ENCODE data around the gene ZNF665.
"Not testable (repeated sequence)": the region's sequence is repeated elsewhere in the genome, so short reads cannot be mapped to it uniquely, and the experiment has no call there.

Gene ZNF665

GRCh38 chr19:53161123-53161522, 32.0 kb downstream of the ZNF665 start:
- in situ Hi-C loops (cut with HindIII; ENCODE audit: low pct_ligation_motif_present, low pct_unique_long_range_greater_than_20kb, low sequenced_read_pairs): no loop called here
- no peak for DNase-seq

- in situ Hi-C loops (cut with HindIII; ENCODE audit: low pct_ligation_motif_present, low pct_unique_long_range_greater_than_20kb, low sequenced_read_pairs): no loop called here
- no peak for DNase-seq
Measured at GRCh38 chr19:53160350-53160749, 32.8 kb downstream of the ZNF665 start.

- DNase-seq: no peak
- in situ Hi-C loops (cut with HindIII; ENCODE audit: low pct_ligation_motif_present, low pct_unique_long_range_greater_than_20kb, low sequenced_read_pairs): no loop called here
Measured at GRCh38 chr19:53158119-53158656, 35.0 kb downstream of the ZNF665 start.

- in situ Hi-C loops (cut with HindIII; ENCODE audit: low pct_ligation_motif_present, low pct_unique_long_range_greater_than_20kb, low sequenced_read_pairs): no loop called here
- DNase-seq: no peak
Measured at GRCh38 chr19:53157626-53158025, 35.5 kb downstream of the ZNF665 start.

GRCh38 chr19:53156850-53157249, 36.3 kb downstream of the ZNF665 start:
- in situ Hi-C loops (cut with HindIII; ENCODE audit: low pct_ligation_motif_present, low pct_unique_long_range_greater_than_20kb, low sequenced_read_pairs): no loop called here
- no peak for DNase-seq

GRCh38 chr19:53147645-53148044, 45.5 kb downstream of the ZNF665 start:
- in situ Hi-C loops (cut with HindIII; ENCODE audit: low pct_ligation_motif_present, low pct_unique_long_range_greater_than_20kb, low sequenced_read_pairs): no loop called here
- DNase-seq: no peak

- no peak for DNase-seq
- in situ Hi-C loops (cut with HindIII; ENCODE audit: low pct_ligation_motif_present, low pct_unique_long_range_greater_than_20kb, low sequenced_read_pairs): no loop called here
Measured at GRCh38 chr19:53140351-53140750, 52.8 kb downstream of the ZNF665 start.

- in situ Hi-C loops (cut with HindIII; ENCODE audit: low pct_ligation_motif_present, low pct_unique_long_range_greater_than_20kb, low sequenced_read_pairs): no loop called here
- DNase-seq: no peak
Measured at GRCh38 chr19:53136432-53136831, 56.7 kb downstream of the ZNF665 start.

GRCh38 chr19:53132141-53132991, 60.8 kb downstream of the ZNF665 start, which contains the start of gene ZNF415:
Gene ZNF415, minus strand, starts transcription at chr19:53132910. Its CDS starts 10,234 bp downstream, at chr19:53122676.
- in situ Hi-C loops (cut with HindIII; ENCODE audit: low pct_ligation_motif_present, low pct_unique_long_range_greater_than_20kb, low sequenced_read_pairs): no loop called here
- no peak for DNase-seq

GRCh38 chr19:53131727-53132126, 61.4 kb downstream of the ZNF665 start:
- in situ Hi-C loops (cut with HindIII; ENCODE audit: low pct_ligation_motif_present, low pct_unique_long_range_greater_than_20kb, low sequenced_read_pairs): no loop called here
- DNase-seq: no peak

GRCh38 chr19:53131085-53131590, 62.0 kb downstream of the ZNF665 start:
- no peak for DNase-seq
- in situ Hi-C loops (cut with HindIII; ENCODE audit: low pct_ligation_motif_present, low pct_unique_long_range_greater_than_20kb, low sequenced_read_pairs): no loop called here

- no peak for DNase-seq
- in situ Hi-C loops (cut with HindIII; ENCODE audit: low pct_ligation_motif_present, low pct_unique_long_range_greater_than_20kb, low sequenced_read_pairs): no loop called here
Measured at GRCh38 chr19:53130506-53130905, 62.7 kb downstream of the ZNF665 start.

- in situ Hi-C loops (cut with HindIII; ENCODE audit: low pct_ligation_motif_present, low pct_unique_long_range_greater_than_20kb, low sequenced_read_pairs); DNase-seq: not testable (repeated sequence)
Measured at GRCh38 chr19:53126733-53127526, 66.2 kb downstream of the ZNF665 start.

- no peak for DNase-seq
- in situ Hi-C loops (cut with HindIII; ENCODE audit: low pct_ligation_motif_present, low pct_unique_long_range_greater_than_20kb, low sequenced_read_pairs): no loop called here
Measured at GRCh38 chr19:53123400-53123799, 69.8 kb downstream of the ZNF665 start.

Data from ACHN (cell line).